ENCODE results near the gene MRPL2.

Gene MRPL2

GRCh38 chr6:43059168-43060033 lies at the start of gene MRPL2, which contains the start of gene KLC4:
MRPL2 (minus strand) TSS chr6:43059434; CDS start chr6:43059381, 53 bp downstream.
KLC4 (plus strand) TSS chr6:43059631; CDS start chr6:43061336, 1,705 bp downstream.
- in situ Hi-C loops (cut with MboI; ENCODE audit: low sequenced_read_pairs) = no loop called here

GRCh38 chr6:43107344-43108062 lies 48.3 kb upstream of the MRPL2 start:
- in situ Hi-C loops (cut with MboI; ENCODE audit: low sequenced_read_pairs) = no loop called here

GRCh38 chr6:43105538-43106222 lies 46.4 kb upstream of the MRPL2 start:
- in situ Hi-C loops (cut with MboI; ENCODE audit: low sequenced_read_pairs) = no loop called here

- in situ Hi-C loops (cut with MboI; ENCODE audit: low sequenced_read_pairs) = no loop called here
These were observed 44.1 kb upstream of the MRPL2 start for GRCh38 chr6:43103253-43103876.

GRCh38 chr6:43101497-43101896 lies 42.3 kb upstream of the MRPL2 start:
- in situ Hi-C loops (cut with MboI; ENCODE audit: low sequenced_read_pairs) = no loop called here

- in situ Hi-C loops (cut with MboI; ENCODE audit: low sequenced_read_pairs) = no loop called here
These were observed 38.3 kb upstream of the MRPL2 start for GRCh38 chr6:43097502-43097901.

GRCh38 chr6:43097098-43097489 lies 37.9 kb upstream of the MRPL2 start:
- in situ Hi-C loops (cut with MboI; ENCODE audit: low sequenced_read_pairs) = no loop called here

GRCh38 chr6:43096451-43097097 lies 37.3 kb upstream of the MRPL2 start:
- in situ Hi-C loops (cut with MboI; ENCODE audit: low sequenced_read_pairs) = no loop called here

- in situ Hi-C loops (cut with MboI; ENCODE audit: low sequenced_read_pairs) = no loop called here
These were observed 36.7 kb upstream of the MRPL2 start for GRCh38 chr6:43095939-43096338.

GRCh38 chr6:43093436-43094289 lies 34.4 kb upstream of the MRPL2 start:
- in situ Hi-C loops (cut with MboI; ENCODE audit: low sequenced_read_pairs) = no loop called here

- in situ Hi-C loops (cut with MboI; ENCODE audit: low sequenced_read_pairs) = no loop called here
These were observed 33.4 kb upstream of the MRPL2 start for GRCh38 chr6:43092635-43093034.

GRCh38 chr6:43091436-43091991 lies 32.3 kb upstream of the MRPL2 start:
- in situ Hi-C loops (cut with MboI; ENCODE audit: low sequenced_read_pairs) = no loop called here

- in situ Hi-C loops (cut with MboI; ENCODE audit: low sequenced_read_pairs) = no loop called here
These were observed 31.8 kb upstream of the MRPL2 start for GRCh38 chr6:43091020-43091419.

GRCh38 chr6:43090559-43090956 lies 31.3 kb upstream of the MRPL2 start:
- in situ Hi-C loops (cut with MboI; ENCODE audit: low sequenced_read_pairs) = no loop called here

GRCh38 chr6:43089874-43090558 lies 30.8 kb upstream of the MRPL2 start:
- in situ Hi-C loops (cut with MboI; ENCODE audit: low sequenced_read_pairs) = no loop called here

- in situ Hi-C loops (cut with MboI; ENCODE audit: low sequenced_read_pairs) = no loop called here
These were observed 30.2 kb upstream of the MRPL2 start for GRCh38 chr6:43089467-43089866.

GRCh38 chr6:43088654-43089056 lies 29.4 kb upstream of the MRPL2 start:
- in situ Hi-C loops (cut with MboI; ENCODE audit: low sequenced_read_pairs) = no loop called here

GRCh38 chr6:43086022-43086658 lies 26.9 kb upstream of the MRPL2 start:
- in situ Hi-C loops (cut with MboI; ENCODE audit: low sequenced_read_pairs) = no loop called here
